ENCODE results near the gene FAM161B. TPM values are rescaled to one million over a fixed set of nuclear protein-coding genes. Genes with fewer than 3 reads are reported as not detected.

Gene FAM161B
- total and polyA plus RNA-seq, 9 donors: 8.3 to 21.4 (median 13.7) TPM

- Histone ChIP-seq H3K27ac (no peak overlapping the region), H3K4me1 (ENCODE audit: insufficient read depth) (no peaks in the 10 kb centered on the region), H3K36me3 (no peaks in the 10 kb centered on the region), H3K9me3 (no peaks in the 10 kb centered on the region), H3K27me3 (no peaks in the 10 kb centered on the region), H3K4me3 (no peak overlapping the region)
- TF ChIP-seq CTCF (IDR thresholded peaks at IDR 0.05) (no peak), EP300 (IDR thresholded peaks at IDR 0.05) (no peak), POLR2A (IDR thresholded peaks at IDR 0.05) (no peak)
- DNase-seq: no peak
- intact Hi-C loops (cut with DNase I): no loop called here
- WGBS, 3 donors: 90 to 95% (median 91%) methylated on average over 3 of the region's 3 CpGs
Observed at GRCh38 chr14:73988065-73988464, 38.2 kb upstream of the FAM161B start.

GRCh38 chr14:73977896-73978295 is 28.0 kb upstream of the FAM161B start:
- H3K27ac ChIP-seq: no peak overlapping the region
- no peaks in the 10 kb centered on the region for H3K9me3 ChIP-seq
- TF ChIP-seq POLR2A (IDR thresholded peaks at IDR 0.05) (no peak), CTCF (IDR thresholded peaks at IDR 0.05) (no peak), EP300 (IDR thresholded peaks at IDR 0.05) (no peak)
- WGBS, 3 donors: 36 to 72% (median 38%) methylated on average over 4 of the region's 4 CpGs
- DNase-seq: no peak
- H3K4me1 ChIP-seq (ENCODE audit: insufficient read depth): no peaks in the 10 kb centered on the region
- intact Hi-C loops (cut with DNase I): no loop called here
- no peak overlapping the region for H3K4me3 ChIP-seq
- no peaks in the 10 kb centered on the region for H3K36me3 ChIP-seq
- H3K27me3 ChIP-seq: no peaks in the 10 kb centered on the region

- Histone ChIP-seq H3K27ac (no peak overlapping the region), H3K4me1 (ENCODE audit: insufficient read depth) (no peaks in the 10 kb centered on the region), H3K4me3 (no peak overlapping the region), H3K9me3 (no peaks in the 10 kb centered on the region), H3K36me3 (no peaks in the 10 kb centered on the region), H3K27me3 (no peaks in the 10 kb centered on the region)
- DNase-seq: no peak
- WGBS, 3 donors: 87 to 93% (median 87%) methylated on average over 6 of the region's 6 CpGs
- no peak for TF ChIP-seq POLR2A (IDR thresholded peaks at IDR 0.05)
- TF ChIP-seq CTCF (IDR thresholded peaks at IDR 0.05): no peak
- TF ChIP-seq EP300 (IDR thresholded peaks at IDR 0.05): no peak
- intact Hi-C loops (cut with DNase I): no loop called here
Observed at GRCh38 chr14:73976125-73976524, 26.2 kb upstream of the FAM161B start.

GRCh38 chr14:73973497-73973896 is 23.6 kb upstream of the FAM161B start:
- Histone ChIP-seq H3K27me3 (no peaks in the 10 kb centered on the region), H3K4me1 (ENCODE audit: insufficient read depth) (no peaks in the 10 kb centered on the region), H3K9me3 (no peaks in the 10 kb centered on the region), H3K36me3 (no peaks in the 10 kb centered on the region), H3K4me3 (no peak overlapping the region), H3K27ac (no peak overlapping the region)
- intact Hi-C loops (cut with DNase I): no loop called here
- no peak for TF ChIP-seq CTCF (IDR thresholded peaks at IDR 0.05)
- TF ChIP-seq POLR2A (IDR thresholded peaks at IDR 0.05): no peak
- no peak for TF ChIP-seq EP300 (IDR thresholded peaks at IDR 0.05)
- no peak for DNase-seq
- 79 to 86% (median 80%) methylated on average over 2 of the region's 2 CpGs for WGBS, 3 donors

GRCh38 chr14:73968885-73969284 is 19.0 kb upstream of the FAM161B start:
- Histone ChIP-seq H3K4me1 (ENCODE audit: insufficient read depth) (no peaks in the 10 kb centered on the region), H3K36me3 (no peaks in the 10 kb centered on the region), H3K4me3 (no peak overlapping the region), H3K9me3 (no peaks in the 10 kb centered on the region), H3K27ac (no peak overlapping the region), H3K27me3 (no peaks in the 10 kb centered on the region)
- no peak for TF ChIP-seq CTCF (IDR thresholded peaks at IDR 0.05)
- no peak for TF ChIP-seq EP300 (IDR thresholded peaks at IDR 0.05)
- no peak for TF ChIP-seq POLR2A (IDR thresholded peaks at IDR 0.05)
- no peak for DNase-seq
- WGBS, 3 donors: 87 to 99% (median 89%) methylated on average over 2 of the region's 2 CpGs
- intact Hi-C loops (cut with DNase I): no loop called here
